Astrocyte (in vitro differentiated cells and primary cell): ENCODE data around the gene KCNQ1. TPM values are rescaled to one million over a fixed set of nuclear protein-coding genes. Genes with fewer than 3 reads are reported as not detected.

ENCODE experiments used
- DNase-seq: peaks from one replicate; pipeline ENCODE4 v3.0.0-alpha.2; 2010; ENCODE audit warnings: low read depth
- FAIRE-seq: peaks from 2 replicates; lab custom pipeline; 2011; peaks lifted over from hg19 to GRCh38; lab: Jason Lieb, UNC
- H2AFZ ChIP-seq: 2 replicates; pipeline ENCODE4 v1.6.0; 2012; ENCODE audit warnings: low read depth, low read length, inconsistent platforms
- H3K27ac ChIP-seq: 2 replicates; pipeline ENCODE4 v1.5.1; 2011; ENCODE audit warnings: low read depth, low read length, inconsistent platforms
- H3K27me3 ChIP-seq: 2 replicates; pipeline ENCODE4 v1.6.0; 2011; ENCODE audit warnings: low read length, inconsistent platforms; ENCODE audit not compliant: insufficient read depth
- H3K36me3 ChIP-seq: 2 replicates; pipeline ENCODE4 v1.5.1; 2011; ENCODE audit warnings: low read length, inconsistent platforms; ENCODE audit not compliant: insufficient read depth
- H3K4me1 ChIP-seq: 2 replicates; pipeline ENCODE4 v1.5.1; 2011; ENCODE audit warnings: low read length, inconsistent platforms; ENCODE audit not compliant: insufficient read depth
- H3K4me2 ChIP-seq: 2 replicates; pipeline ENCODE4 v1.6.0; 2012; ENCODE audit warnings: low read length, inconsistent platforms
- H3K4me3 ChIP-seq: 2 replicates; pipeline ENCODE4 v1.5.1; 2011; ENCODE audit warnings: low read depth, mild to moderate bottlenecking, low read length, inconsistent platforms; ENCODE audit not compliant: insufficient read depth
- H3K79me2 ChIP-seq: 2 replicates; pipeline ENCODE4 v1.6.0; 2012; ENCODE audit warnings: mild to moderate bottlenecking, low read length, inconsistent platforms; ENCODE audit not compliant: insufficient read depth
- H3K9ac ChIP-seq: 2 replicates; pipeline ENCODE4 v1.6.0; 2012; ENCODE audit warnings: mild to moderate bottlenecking, low read length, inconsistent platforms
- H3K9me3 ChIP-seq: 2 replicates; pipeline ENCODE4 v1.5.1; 2012; ENCODE audit warnings: low read depth, mild to moderate bottlenecking, low read length, inconsistent platforms; ENCODE audit not compliant: insufficient read depth
- H4K20me1 ChIP-seq: 2 replicates; pipeline ENCODE4 v1.6.0; 2012; ENCODE audit warnings: low read length, inconsistent platforms; ENCODE audit not compliant: insufficient read depth
- H3K27ac Mint-ChIP-seq: one replicate; pipeline ENCODE4 v1.8.0; 2021; ENCODE audit warnings: mild to moderate bottlenecking, mixed read lengths; ENCODE audit not compliant: unreplicated experiment
- H3K27me3 Mint-ChIP-seq: one replicate; pipeline ENCODE4 v1.8.0; 2021; ENCODE audit warnings: low read depth, mixed read lengths; ENCODE audit not compliant: unreplicated experiment
- H3K36me3 Mint-ChIP-seq: one replicate; pipeline ENCODE4 v1.8.0; 2021; ENCODE audit warnings: low read depth, mixed read lengths; ENCODE audit not compliant: unreplicated experiment
- H3K4me1 Mint-ChIP-seq: one replicate; pipeline ENCODE4 v1.8.0; 2021; ENCODE audit warnings: low read depth, mixed read lengths; ENCODE audit not compliant: unreplicated experiment
- H3K4me3 Mint-ChIP-seq: one replicate; pipeline ENCODE4 v1.8.0; 2021; ENCODE audit warnings: mild to moderate bottlenecking, moderate library complexity, mixed read lengths; ENCODE audit not compliant: unreplicated experiment
- H3K9me3 Mint-ChIP-seq: one replicate; pipeline ENCODE4 v1.8.0; 2021; ENCODE audit warnings: mild to moderate bottlenecking, mixed read lengths; ENCODE audit not compliant: unreplicated experiment
- CTCF ChIP-seq: IDR thresholded peaks from 2 replicates; pipeline ENCODE4 v1.5.1; 2011; ENCODE audit warnings: low read depth, mild to moderate bottlenecking, inconsistent platforms, low read length, moderate library complexity; ENCODE audit not compliant: insufficient read depth
- EZH2 ChIP-seq: IDR thresholded peaks from 2 replicates; pipeline ENCODE4 v1.6.1; 2012; ENCODE audit warnings: mild to moderate bottlenecking, low read length, inconsistent platforms; ENCODE audit not compliant: insufficient read depth
- total RNA-seq: library from RNA; stranded (reverse); gene quantifications from 2 replicates; pipeline ENCODE4 v1.2.1, GENCODE V29; 2021

Gene KCNQ1
- total RNA-seq, 1 donor from 2014 or later, result not detected

- Histone ChIP-seq H3K4me3 (no peak overlapping the region), H3K36me3 (no peaks in the 10 kb centered on the region), H3K27ac (no peak overlapping the region), H3K79me2 (no peaks in the 10 kb centered on the region), H3K27me3 (peaks cover 2% of the 10 kb centered on the region), H3K9me3 (no peaks in the 10 kb centered on the region), H3K4me1 (no peaks in the 10 kb centered on the region), H3K9ac (no peak overlapping the region), H2AFZ (no peak overlapping the region), H4K20me1 (no peaks in the 10 kb centered on the region), H3K4me2 (no peak overlapping the region)
- Mint-ChIP-seq H3K9me3 (no peaks in the 10 kb centered on the region), H3K27me3 (peaks cover 50% of the 10 kb centered on the region), H3K4me3 (no peak overlapping the region), H3K36me3 (no peaks in the 10 kb centered on the region), H3K4me1 (no peaks in the 10 kb centered on the region), H3K27ac (no peak overlapping the region)
- TF ChIP-seq CTCF, result no peak
- no peak for TF ChIP-seq EZH2
- no peak for FAIRE-seq
- DNase-seq, result no peak
Observed at GRCh38 chr11:2564588-2565425, 120.0 kb downstream of the KCNQ1 start.

- H3K36me3 ChIP-seq, result no peaks in the 10 kb centered on the region
Observed at GRCh38 chr11:2565447-2566222, 120.8 kb downstream of the KCNQ1 start.

More at GRCh38 chr11:2565447-2566222, 120.8 kb downstream of the KCNQ1 start:
- Histone ChIP-seq H2AFZ (no peak overlapping the region), H3K79me2 (no peaks in the 10 kb centered on the region), H3K27me3 (peaks cover 2% of the 10 kb centered on the region), H3K4me2 (no peak overlapping the region), H4K20me1 (no peaks in the 10 kb centered on the region), H3K4me3 (no peak overlapping the region), H3K4me1 (no peaks in the 10 kb centered on the region), H3K9me3 (no peaks in the 10 kb centered on the region), H3K9ac (no peak overlapping the region), H3K27ac (no peak overlapping the region)
- FAIRE-seq (no peak), DNase-seq (no peak)
- Mint-ChIP-seq H3K4me3 (no peak overlapping the region), H3K27me3 (peaks cover 49% of the 10 kb centered on the region), H3K9me3 (no peaks in the 10 kb centered on the region), H3K36me3 (no peaks in the 10 kb centered on the region), H3K4me1 (no peaks in the 10 kb centered on the region), H3K27ac (no peak overlapping the region)
- no peak for TF ChIP-seq CTCF
- TF ChIP-seq EZH2, result no peak
